Measurements from ENCODE around the gene EXOSC9.
A peak's percentile ranks its signal among the peaks of the same experiment; 100 is the strongest.

The EXOSC9 gene

GRCh38 chr4:121799867-121800501 is 1.1 kb upstream of the EXOSC9 start:
- Histone ChIP-seq H3K79me2 (ENCODE audit: insufficient read depth, low read length) (peaks cover 45% of the 10 kb centered on the region), H3K36me3 (ENCODE audit: insufficient read depth, low read length) (peaks cover 29% of the 10 kb centered on the region), H4K20me1 (ENCODE audit: insufficient read depth, low read length) (peaks cover 3% of the 10 kb centered on the region; the same call in 1 of the 2 replicates), H3K9me3 (ENCODE audit: insufficient read depth, low read length, severe bottlenecking) (no peaks in the 10 kb centered on the region), H3K4me3 (ENCODE audit: low read depth in 1 of 2, low read length in 2 of 2) (peak overlapping the region in 1 of 2 experiments; percentile 90; a peak in 1 of 4 replicates), H3K27ac (ENCODE audit: low read length) (peak overlapping the region; percentile 95), H2AFZ (ENCODE audit: low read depth, low read length) (peak overlapping the region; percentile 54), H3K9ac (ENCODE audit: low read depth, low read length) (peak overlapping the region; percentile 91), H3K4me2 (ENCODE audit: insufficient read depth, low read length) (peak overlapping the region; percentile 64), H3K27me3 (ENCODE audit: insufficient read depth, low read length, poor library complexity) (no peaks in the 10 kb centered on the region), H3K4me1 (ENCODE audit: insufficient read depth, low read length) (peaks cover 84% of the 10 kb centered on the region)
- DNase-seq: no peak
- TF ChIP-seq CTCF (IDR thresholded peaks at IDR 0.05; ENCODE audit: borderline replicate concordance, extremely low read depth, low read length, poor library complexity, severe bottlenecking) (no peak), EZH2 (IDR thresholded peaks at IDR 0.05; ENCODE audit: borderline replicate concordance, low read depth, low read length, severe bottlenecking) (no peak)
- ATAC-seq (ENCODE audit: insufficient read depth, low read depth): no peak

GRCh38 chr4:121800638-121800960 is 524 bp upstream of the EXOSC9 start:
- Histone ChIP-seq H4K20me1 (ENCODE audit: insufficient read depth, low read length) (peaks cover 3% of the 10 kb centered on the region; the same call in 1 of the 2 replicates), H3K9me3 (ENCODE audit: insufficient read depth, low read length, severe bottlenecking) (no peaks in the 10 kb centered on the region), H3K4me3 (ENCODE audit: low read depth in 1 of 2, low read length in 2 of 2) (peak overlapping the region; percentile 90 to 93), H3K36me3 (ENCODE audit: insufficient read depth, low read length) (peaks cover 35% of the 10 kb centered on the region), H3K9ac (ENCODE audit: low read depth, low read length) (peak overlapping the region; percentile 91), H2AFZ (ENCODE audit: low read depth, low read length) (peak overlapping the region; percentile 67), H3K4me1 (ENCODE audit: insufficient read depth, low read length) (peaks cover 82% of the 10 kb centered on the region), H3K27me3 (ENCODE audit: insufficient read depth, low read length, poor library complexity) (no peaks in the 10 kb centered on the region), H3K27ac (ENCODE audit: low read length) (peak overlapping the region; percentile 95), H3K4me2 (ENCODE audit: insufficient read depth, low read length) (peak overlapping the region; percentile 64), H3K79me2 (ENCODE audit: insufficient read depth, low read length) (peaks cover 51% of the 10 kb centered on the region)
- DNase-seq: no peak
- TF ChIP-seq CTCF (IDR thresholded peaks at IDR 0.05; ENCODE audit: borderline replicate concordance, extremely low read depth, low read length, poor library complexity, severe bottlenecking): no peak
- no peak for TF ChIP-seq EZH2 (IDR thresholded peaks at IDR 0.05; ENCODE audit: borderline replicate concordance, low read depth, low read length, severe bottlenecking)
- ATAC-seq (ENCODE audit: insufficient read depth, low read depth): peak; percentile 13

GRCh38 chr4:121801715-121802075 is 572 bp downstream of the EXOSC9 start:
- H3K4me1 ChIP-seq (ENCODE audit: insufficient read depth, low read length): peaks cover 76% of the 10 kb centered on the region
- H4K20me1 ChIP-seq (ENCODE audit: insufficient read depth, low read length): peaks cover 3% of the 10 kb centered on the region; the same call in 1 of the 2 replicates
- ATAC-seq (ENCODE audit: insufficient read depth, low read depth) (no peak), DNase-seq (no peak)
- peaks cover 55% of the 10 kb centered on the region for H3K79me2 ChIP-seq (ENCODE audit: insufficient read depth, low read length)
- peak overlapping the region; percentile 97 for H2AFZ ChIP-seq (ENCODE audit: low read depth, low read length)
- H3K4me2 ChIP-seq (ENCODE audit: insufficient read depth, low read length): peak overlapping the region; percentile 64
- no peaks in the 10 kb centered on the region for H3K27me3 ChIP-seq (ENCODE audit: insufficient read depth, low read length, poor library complexity)
- H3K36me3 ChIP-seq (ENCODE audit: insufficient read depth, low read length): peaks cover 46% of the 10 kb centered on the region
- H3K27ac ChIP-seq (ENCODE audit: low read length): peak overlapping the region; percentile 95
- TF ChIP-seq CTCF (IDR thresholded peaks at IDR 0.05; ENCODE audit: borderline replicate concordance, extremely low read depth, low read length, poor library complexity, severe bottlenecking) (no peak), EZH2 (IDR thresholded peaks at IDR 0.05; ENCODE audit: borderline replicate concordance, low read depth, low read length, severe bottlenecking) (no peak)
- H3K9me3 ChIP-seq (ENCODE audit: insufficient read depth, low read length, severe bottlenecking): no peaks in the 10 kb centered on the region
- H3K4me3 ChIP-seq (ENCODE audit: low read depth in 1 of 2, low read length in 2 of 2): peak overlapping the region; percentile 90 to 93
- H3K9ac ChIP-seq (ENCODE audit: low read depth, low read length): peak overlapping the region; percentile 91
